ENCODE results near the gene PELI2.
"Not testable (repeated sequence)": the region's sequence is repeated elsewhere in the genome, so short reads cannot be mapped to it uniquely, and the experiment has no call there.

Gene PELI2

DNA sequence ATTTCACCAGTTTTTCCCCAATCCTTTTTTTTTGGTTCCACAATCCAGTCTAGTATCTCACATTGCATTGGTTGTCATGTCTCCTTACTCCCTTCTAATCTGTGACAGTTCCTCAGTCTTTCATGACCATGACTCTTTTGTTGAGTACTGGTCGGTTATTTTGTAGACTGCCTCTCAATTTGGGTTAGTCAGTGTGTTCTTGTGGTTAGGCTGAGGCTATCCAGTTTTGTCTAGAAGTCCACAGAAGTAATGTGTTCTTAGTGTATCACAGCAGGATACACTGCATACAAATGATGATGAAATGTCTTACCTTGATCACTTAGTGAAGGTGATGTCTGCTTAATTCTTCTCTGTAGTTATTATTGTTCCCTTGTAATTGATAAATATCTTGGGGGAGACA is 24.8 kb downstream of the PELI2 start:
- no peak for DNase-seq (ENCODE audit: low read depth)

DNA sequence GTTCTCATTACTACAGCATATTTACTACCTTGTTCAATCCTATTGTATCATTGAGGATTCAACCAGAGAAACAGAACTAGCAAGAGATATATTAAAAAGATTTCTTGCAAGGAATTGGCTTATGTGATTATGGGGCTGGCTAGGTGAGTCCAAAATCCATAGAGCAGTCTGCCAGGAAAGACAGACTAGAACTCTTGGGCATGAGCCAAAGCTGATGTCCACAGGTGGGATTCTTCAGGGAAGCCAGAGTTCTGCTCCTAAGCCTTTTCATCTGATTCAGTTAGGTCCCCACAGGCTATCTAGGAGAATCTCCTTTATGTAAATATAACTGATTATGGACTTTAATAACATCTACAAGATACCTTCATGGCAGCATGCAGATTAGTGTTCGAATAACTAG is 26.0 kb downstream of the PELI2 start:
- no peak for DNase-seq (ENCODE audit: low read depth)

GRCh38 chr14:56145181-56145769 is 27.1 kb downstream of the PELI2 start:
- no peak for DNase-seq (ENCODE audit: low read depth)

GRCh38 chr14:56145965-56146364 is 27.8 kb downstream of the PELI2 start:
- DNase-seq (ENCODE audit: low read depth), result no peak

DNA sequence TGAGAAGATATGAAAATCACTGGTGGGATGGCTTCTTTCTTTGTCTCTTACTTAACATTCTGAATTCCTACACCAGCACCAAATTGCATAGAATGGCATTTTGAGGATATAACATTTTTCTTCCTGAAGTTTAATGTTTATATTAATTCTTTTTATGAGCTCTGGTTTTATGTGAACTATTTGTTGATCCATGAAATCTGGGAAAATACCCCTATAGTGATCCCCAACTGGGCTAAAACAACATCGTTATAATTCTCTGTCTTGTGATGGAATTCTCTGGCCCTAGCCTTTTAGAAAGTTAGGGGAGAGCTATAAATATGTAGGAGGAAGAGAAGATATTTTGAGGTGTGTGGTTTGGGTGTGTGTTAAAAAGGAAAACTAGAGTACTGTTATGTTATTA is 29.2 kb downstream of the PELI2 start:
- DNase-seq (ENCODE audit: low read depth), result no peak

GRCh38 chr14:56147986-56148901 is 30.0 kb downstream of the PELI2 start:
- no peak for DNase-seq (ENCODE audit: low read depth)

DNA sequence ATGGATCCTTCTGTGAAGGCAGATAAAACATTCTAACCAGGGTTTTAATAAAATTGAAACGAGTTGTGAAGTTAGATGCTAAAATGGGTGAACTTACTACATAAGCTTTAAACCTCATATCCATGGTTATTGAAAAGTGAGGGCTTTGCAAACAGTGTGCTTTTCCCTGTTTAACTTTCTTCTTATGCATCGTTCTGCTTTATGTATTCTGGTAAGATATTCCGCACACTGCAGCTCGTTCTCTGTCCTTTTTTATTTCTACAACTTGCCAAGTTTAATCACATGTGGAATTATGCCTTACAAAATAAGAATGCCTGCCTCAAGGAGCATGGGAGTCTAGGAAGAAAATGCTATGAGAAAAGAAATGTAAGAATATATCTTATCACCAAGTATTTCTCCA is 30.9 kb downstream of the PELI2 start:
- DNase-seq (ENCODE audit: low read depth), result no peak

GRCh38 chr14:56149995-56150394 is 31.8 kb downstream of the PELI2 start:
- DNase-seq (ENCODE audit: low read depth), result no peak

DNA sequence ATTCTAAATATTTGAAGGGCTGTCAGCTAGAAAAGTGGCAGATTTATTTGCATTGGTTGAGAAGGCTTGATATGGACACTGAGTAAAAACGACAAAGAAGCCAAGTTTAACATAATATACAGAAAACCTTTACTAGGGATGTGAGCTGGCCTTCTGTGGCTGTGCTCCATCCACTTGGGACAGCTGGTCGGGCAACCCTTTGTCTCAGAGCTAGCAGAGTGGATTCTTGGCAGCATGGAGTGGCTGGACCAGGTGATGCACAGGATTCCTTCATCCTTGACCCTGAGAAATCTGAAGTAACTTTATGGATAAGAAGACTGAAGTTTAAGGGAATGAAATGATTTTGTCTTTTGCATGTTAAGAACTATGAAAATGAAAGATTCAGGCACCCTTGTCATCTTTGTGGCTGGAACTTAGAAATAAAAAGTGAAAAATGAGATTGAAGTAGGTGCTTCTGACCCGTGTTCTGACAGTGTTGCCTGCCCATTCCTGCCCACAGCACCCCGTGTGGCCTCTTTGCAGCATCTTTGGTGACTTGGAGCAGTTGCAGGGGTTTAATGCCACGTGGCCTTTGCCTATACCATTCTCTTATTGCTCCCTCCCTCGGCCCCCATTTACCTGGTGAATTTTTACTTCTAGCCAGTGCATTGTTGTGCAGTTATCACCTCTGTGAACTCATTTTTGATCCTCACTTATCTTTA is 32.6 kb downstream of the PELI2 start:
- DNase-seq (ENCODE audit: low read depth), result no peak

- DNase-seq (ENCODE audit: low read depth), result no peak
These were observed 34.0 kb downstream of the PELI2 start for GRCh38 chr14:56152221-56152620.

DNA sequence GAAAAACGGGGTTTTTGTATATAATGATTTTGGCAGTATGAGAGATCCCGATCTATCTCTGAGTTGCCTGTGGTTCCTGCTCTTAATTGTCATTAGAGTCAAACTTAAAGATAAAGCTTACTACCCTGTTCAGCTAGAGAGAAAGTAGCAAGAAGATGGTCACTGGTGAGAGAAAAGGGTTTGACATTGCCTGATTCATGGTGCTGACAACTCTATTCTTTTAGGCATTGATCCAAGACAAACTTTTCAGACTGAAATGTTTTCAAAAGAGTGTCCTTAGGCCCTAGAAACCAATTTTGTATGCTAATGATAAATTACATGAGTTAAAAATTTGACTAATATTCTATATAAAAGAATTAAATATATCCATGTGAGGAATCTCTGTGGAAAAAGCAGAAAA is 35.1 kb downstream of the PELI2 start:
- no peak for DNase-seq (ENCODE audit: low read depth)

- no peak for DNase-seq (ENCODE audit: low read depth)
These were observed 36.1 kb downstream of the PELI2 start for GRCh38 chr14:56154321-56154720.

DNA sequence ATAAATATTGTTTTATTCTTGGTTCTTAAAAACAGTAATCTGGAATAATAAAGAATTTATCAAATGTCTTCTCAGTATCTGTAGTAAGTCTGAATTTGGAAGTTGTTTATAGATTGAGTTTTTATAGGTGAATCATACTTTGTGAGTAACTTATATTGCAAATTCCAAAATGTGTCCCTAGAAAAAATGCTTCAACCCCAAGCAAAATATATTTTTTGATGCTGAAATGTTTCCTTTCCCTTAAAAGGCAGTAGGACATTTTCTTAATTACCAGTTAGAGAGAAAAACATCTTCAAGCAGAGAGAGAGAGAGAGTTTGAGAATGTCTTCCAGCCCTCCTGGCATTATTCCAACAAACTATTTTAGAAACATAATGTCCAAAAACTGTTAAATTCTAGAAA is 37.9 kb downstream of the PELI2 start:
- DNase-seq (ENCODE audit: low read depth), result no peak

DNA sequence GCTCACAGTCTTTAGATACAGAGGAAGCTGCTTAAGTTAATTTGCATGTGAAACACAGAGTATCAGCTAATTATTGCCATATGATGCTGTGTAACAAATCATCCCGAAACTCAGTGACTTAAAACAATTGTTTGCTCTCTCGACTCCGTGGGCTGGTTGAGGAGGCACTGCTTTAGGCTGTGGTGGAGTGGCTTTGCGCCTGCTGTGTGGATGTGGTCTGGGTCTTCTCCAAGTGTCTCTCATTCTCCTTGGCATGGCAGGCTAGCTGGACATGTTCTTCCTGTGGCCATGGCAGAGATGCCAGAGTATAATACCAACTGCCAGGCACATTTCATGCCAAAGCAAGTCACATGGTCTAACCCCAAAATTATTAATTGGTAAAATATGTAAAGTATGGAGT is 40.9 kb downstream of the PELI2 start:
- no peak for DNase-seq (ENCODE audit: low read depth)

DNA sequence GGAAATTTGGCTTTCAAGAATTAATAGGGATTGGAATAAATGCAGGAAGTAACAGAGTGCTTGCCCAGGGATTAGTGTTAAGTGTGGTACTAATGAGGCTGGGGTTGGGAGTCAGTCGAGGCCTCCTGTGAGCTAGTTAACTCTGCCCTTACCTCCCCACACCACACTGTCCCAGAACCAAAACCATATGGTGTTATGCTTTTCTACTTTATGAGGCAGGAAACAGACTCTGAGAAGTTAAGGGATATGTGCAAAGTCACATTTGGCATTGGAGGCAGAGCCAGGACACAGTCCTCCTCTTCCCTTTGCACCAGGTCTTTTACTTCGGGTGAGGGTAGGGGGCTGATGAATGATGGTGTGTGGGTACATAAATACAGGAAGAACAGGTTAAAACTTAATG is 41.9 kb downstream of the PELI2 start:
- no peak for DNase-seq (ENCODE audit: low read depth)

DNA sequence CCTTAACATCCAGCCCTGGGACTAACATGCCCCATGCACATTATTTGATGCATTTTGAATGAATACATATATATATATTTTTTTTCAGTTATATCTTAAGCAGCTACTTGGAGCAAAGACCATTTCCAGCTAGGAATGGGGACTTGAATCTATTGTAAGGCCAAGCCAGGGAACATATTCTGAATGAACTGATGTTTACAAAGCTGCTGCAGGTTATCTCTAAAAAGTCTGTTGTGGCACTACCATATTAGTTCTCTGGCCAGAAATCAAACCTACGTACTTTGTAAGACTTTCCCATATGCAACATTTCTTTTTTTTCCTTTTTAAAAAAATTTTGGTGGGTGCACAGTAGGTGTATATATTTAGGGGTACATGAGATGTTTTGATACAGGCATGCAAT is 43.4 kb downstream of the PELI2 start:
- no peak for DNase-seq (ENCODE audit: low read depth)

- DNase-seq (ENCODE audit: low read depth), result no peak
These were observed 44.3 kb downstream of the PELI2 start for GRCh38 chr14:56162476-56162875.

DNA sequence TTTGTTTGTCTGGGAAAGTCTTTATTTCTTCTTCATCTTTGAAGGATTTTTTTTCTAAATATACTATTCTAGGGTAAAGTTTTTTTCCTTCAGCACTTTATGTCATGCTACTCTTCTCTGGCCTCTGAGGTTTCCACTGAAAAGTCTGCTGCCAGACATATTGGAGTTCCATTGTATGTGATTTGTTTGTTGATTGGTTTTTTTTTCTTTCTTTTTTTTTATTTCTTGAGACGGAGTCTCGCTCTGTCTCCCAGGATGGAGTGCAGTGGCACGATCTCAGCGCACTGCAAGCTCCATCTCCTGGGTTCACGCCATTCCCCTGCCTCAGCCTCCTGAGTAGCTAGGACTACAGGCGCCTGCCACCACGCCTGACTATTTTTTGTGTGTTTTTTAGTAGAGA is 48.4 kb downstream of the PELI2 start:
- not testable (repeated sequence) for DNase-seq (ENCODE audit: low read depth)

DNA sequence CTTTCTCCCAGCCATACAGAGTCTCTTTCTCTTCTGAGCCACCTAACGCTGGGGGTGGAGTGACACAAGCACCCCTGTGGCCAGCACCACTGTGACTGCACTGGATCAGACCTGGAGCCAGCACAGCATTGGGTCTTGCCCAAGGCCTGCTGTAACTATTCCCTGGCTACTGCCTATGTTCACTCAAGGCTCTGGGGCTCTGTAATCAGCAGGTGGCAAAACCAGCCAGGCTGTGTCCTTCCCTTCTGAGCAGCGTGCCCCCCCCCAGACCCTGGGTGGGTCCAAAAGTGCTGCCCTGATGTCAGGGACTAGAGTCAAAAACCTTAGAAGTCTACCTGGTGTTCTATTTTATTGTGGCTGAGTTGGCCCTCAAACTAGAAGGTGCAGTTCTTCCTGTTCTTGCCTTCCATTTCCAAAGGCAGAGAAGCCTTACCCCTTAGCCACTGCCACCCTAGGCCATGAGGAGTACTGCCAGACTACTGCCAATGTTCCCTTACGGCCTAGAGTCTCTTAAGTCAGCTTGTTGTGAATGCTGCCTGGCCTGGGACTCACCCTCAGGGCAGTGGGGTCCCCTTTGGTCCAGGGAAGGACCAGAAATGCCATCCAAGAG is 49.9 kb downstream of the PELI2 start:
- no peak for DNase-seq (ENCODE audit: low read depth)

DNA sequence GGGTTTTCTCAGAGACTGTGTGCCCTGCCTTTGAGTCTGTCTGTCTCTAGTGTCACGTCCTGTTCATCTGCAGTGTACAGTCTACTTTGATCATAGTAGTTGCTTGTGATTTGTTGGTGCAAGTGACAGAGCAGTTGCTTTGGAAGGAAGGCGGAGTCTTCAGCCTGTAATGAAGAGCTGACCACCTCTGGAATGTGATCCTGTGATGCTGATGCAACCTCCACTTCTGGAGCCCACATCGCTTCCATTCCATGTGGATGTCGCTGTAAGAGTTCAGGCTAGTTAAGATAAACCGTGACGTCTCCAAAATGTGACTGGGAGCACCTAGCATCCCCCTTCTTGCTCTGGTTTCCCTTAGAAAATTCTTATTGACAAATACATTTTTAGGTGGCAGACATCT is 51.8 kb downstream of the PELI2 start:
- DNase-seq (ENCODE audit: low read depth), result no peak

GRCh38 chr14:56170877-56171422 is 52.7 kb downstream of the PELI2 start:
- DNase-seq (ENCODE audit: low read depth), result no peak

DNA sequence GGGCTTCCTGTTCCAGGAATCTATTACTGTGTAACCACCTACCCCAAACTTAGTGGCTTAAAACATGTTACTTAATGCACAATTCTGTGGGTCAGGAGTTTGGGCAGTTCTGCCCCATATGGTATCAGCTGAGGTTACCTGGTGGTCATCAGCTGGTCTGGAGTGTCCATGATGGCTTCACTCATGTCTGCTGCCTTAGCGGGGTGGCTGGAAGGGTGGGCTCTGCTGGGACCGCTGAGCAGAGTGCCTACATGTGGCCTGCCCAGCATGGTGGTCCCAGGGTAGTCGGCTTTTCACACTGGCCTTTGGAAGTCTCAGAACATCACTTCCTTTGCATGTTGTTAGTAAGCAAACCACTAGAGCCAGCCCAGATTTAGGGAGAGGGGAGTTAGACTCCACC is 53.9 kb downstream of the PELI2 start:
- DNase-seq (ENCODE audit: low read depth), result no peak

Data from stimulated activated CD8-positive, alpha-beta memory T cell treated with anti-CD3 and anti-CD28 coated beads, Interleukin-15, amount 100 ng/mL, for 1 hour (primary cell).